D721Med (cell line): ENCODE data around the gene PPP4R1.

Experiments used
- DNase-seq: peaks from one replicate; pipeline ENCODE4 v3.0.0; 2011; ENCODE audit warnings: low spot score; ENCODE audit not compliant: insufficient read length
- FAIRE-seq: peaks from 2 replicates; lab custom pipeline; 2011; peaks lifted over from hg19 to GRCh38; lab: Jason Lieb, UNC
- CTCF ChIP-seq: IDR thresholded peaks from 2 replicates; pipeline ENCODE4 v1.5.1; 2012; ENCODE audit warnings: mild to moderate bottlenecking, control low read depth; ENCODE audit not compliant: insufficient read depth; ENCODE audit errors: missing control alignments

Gene PPP4R1

GRCh38 chr18:9606039-9606438 is 8.3 kb downstream of the PPP4R1 start:
- FAIRE-seq (no peak), DNase-seq (no peak)
- no peak for TF ChIP-seq CTCF

DNA sequence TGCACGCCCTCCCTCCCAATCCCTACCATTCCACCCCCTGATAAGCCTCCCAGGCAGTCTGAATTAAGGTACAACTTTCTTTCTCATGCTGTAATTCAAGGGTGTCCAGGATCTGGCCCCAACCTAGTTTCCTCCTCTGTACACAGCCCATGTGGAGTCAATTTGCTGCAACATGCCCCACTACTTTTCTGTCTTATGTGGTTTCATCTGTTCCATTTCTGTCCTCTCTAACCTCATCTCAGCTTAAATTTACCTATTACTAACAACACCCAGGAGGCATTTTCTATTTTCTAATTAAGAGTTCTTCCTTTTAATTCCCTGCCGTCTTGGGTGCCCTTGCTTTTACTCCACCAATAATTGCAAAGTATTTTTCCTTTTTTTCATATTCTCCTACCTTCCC is 10.0 kb downstream of the PPP4R1 start:
- no peak for FAIRE-seq
- no peak for DNase-seq
- TF ChIP-seq CTCF, result no peak

DNA sequence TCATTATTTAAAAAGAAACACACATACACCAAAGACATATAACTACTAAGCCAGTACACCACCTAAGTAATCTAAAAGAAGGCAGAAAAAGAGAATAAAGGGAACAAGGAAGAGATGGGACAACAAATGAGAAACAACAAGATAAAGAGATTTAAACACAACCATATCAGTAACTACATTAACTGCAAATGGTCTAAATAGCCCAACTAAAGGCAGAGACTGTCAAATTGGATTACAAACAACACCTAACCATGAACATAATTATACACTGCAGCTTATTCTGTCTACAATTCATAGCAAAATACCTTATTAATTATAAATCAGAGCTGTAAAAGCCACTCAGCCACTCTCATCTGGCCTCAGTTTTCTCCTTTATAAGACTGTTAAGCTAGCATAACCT is 15.0 kb downstream of the PPP4R1 start:
- no peak for FAIRE-seq
- no peak for TF ChIP-seq CTCF
- DNase-seq, result no peak

- no peak for TF ChIP-seq CTCF
- FAIRE-seq, result no peak
Measured at GRCh38 chr18:9597609-9598008, 16.8 kb downstream of the PPP4R1 start.

DNA sequence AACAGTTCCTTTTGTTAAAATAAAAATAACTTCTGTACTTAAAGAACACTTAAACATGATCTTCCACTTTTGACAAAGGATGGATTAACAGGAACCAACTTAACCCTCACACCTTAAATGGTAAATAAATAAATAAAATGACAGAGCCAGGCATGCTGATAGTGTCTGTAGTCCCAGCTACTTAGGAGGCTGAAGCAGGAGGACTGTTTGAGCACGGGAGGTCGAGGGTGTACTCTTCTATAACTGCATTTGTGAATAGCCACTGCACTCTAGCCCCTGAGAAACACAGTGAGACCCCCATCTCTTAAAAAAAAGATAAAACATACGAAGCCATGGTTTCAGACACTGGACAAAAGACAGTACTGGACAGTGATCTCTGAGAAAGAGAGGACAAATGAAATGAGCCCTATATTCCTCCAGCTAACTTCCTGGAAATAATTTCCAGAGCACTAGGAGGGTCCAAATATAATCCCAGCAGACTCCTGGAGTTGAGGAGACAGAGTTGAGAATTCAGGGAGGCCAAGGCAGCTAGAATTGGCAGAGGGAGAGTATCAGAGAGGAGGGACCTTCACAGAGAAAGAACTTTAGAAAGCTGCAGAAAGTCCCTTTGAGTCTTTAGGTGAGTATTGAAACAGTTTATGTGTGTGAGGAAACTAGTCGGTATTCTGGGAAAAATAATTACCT is 17.4 kb downstream of the PPP4R1 start:
- DNase-seq, result no peak
- TF ChIP-seq CTCF, result no peak
- no peak for FAIRE-seq

More at GRCh38 chr18:9597609-9598008, 16.8 kb downstream of the PPP4R1 start:
- no peak for DNase-seq

- FAIRE-seq (no peak), DNase-seq (no peak)
- no peak for TF ChIP-seq CTCF
Measured at GRCh38 chr18:9596226-9596625, 18.1 kb downstream of the PPP4R1 start.

DNA sequence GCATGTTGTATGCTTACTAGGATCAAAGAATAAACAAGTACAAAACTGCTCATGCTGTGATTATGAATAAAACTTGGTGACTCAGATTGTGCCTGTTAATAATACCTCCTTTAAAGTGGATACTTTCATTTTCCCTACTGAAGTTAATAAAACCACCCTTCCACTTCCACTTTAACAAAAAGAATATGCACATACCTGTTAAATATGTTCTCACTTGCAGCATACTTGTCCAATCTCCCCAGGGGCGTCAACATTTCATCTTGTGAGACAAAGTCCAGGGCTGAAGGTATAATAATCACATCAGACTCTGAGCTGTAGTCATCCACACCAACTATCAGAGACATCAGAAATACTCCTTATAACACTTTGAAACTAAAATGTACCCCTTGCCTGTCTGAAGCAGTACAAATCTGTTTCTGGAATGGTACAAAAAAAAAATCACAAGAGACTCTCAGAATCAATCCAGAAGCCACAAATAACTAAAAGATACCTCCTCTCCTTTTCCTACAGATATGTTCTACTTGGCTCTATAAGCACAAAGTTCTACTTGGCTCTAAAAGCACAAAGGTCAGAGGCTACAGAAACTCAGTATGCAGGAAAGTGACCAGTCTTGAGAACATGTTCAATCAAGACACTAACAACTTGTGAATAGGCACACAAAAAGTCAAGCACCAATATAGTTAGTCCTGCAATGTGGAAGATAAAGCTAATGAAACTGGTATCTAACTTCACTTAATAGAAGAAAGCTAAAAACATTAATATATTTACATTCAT is 19.3 kb downstream of the PPP4R1 start:
- no peak for TF ChIP-seq CTCF
- no peak for DNase-seq
- no peak for FAIRE-seq
